Calu3 (cell line): ENCODE data around the gene CHST15. TPM values are rescaled to one million over a fixed set of nuclear protein-coding genes. Genes with fewer than 3 reads are reported as not detected.

Experiments
- BruUV-seq: library from RNA; stranded (reverse); fragments of 400-500 nt; replicated peaks from 2 replicates; lab custom pipeline; 2021; lab: Mats Ljungman, UMichigan
- CTCF ChIA-PET: fragments of 300-600 bp; sonication (Branson Sonifier 250); formaldehyde crosslinking; loops from one replicate; lab custom pipeline; 2022; ENCODE audit warnings: antibody characterized with exemption; lab: Charles Lee
- DNase-seq: peaks from one replicate; pipeline ENCODE4 v3.0.0; 2022
- H3K27ac Mint-ChIP-seq: one replicate; pipeline ENCODE4 v1.8.0; 2022; ENCODE audit warnings: mixed read lengths; ENCODE audit not compliant: unreplicated experiment
- H3K27me3 Mint-ChIP-seq: one replicate; pipeline ENCODE4 v1.8.0; 2022; ENCODE audit warnings: mixed read lengths; ENCODE audit not compliant: unreplicated experiment
- H3K36me3 Mint-ChIP-seq: one replicate; pipeline ENCODE4 v1.8.0; 2022; ENCODE audit warnings: mild to moderate bottlenecking, moderate library complexity, mixed read lengths; ENCODE audit not compliant: insufficient read depth, unreplicated experiment
- H3K4me1 Mint-ChIP-seq: one replicate; pipeline ENCODE4 v1.8.0; 2022; ENCODE audit warnings: mild to moderate bottlenecking, low read depth, mixed read lengths; ENCODE audit not compliant: unreplicated experiment
- H3K4me3 Mint-ChIP-seq: one replicate; pipeline ENCODE4 v1.8.0; 2022; ENCODE audit warnings: mild to moderate bottlenecking, low read depth, moderate library complexity, mixed read lengths; ENCODE audit not compliant: unreplicated experiment
- H3K9me3 Mint-ChIP-seq: one replicate; pipeline ENCODE4 v1.8.0; 2022; ENCODE audit warnings: low read depth, mixed read lengths; ENCODE audit not compliant: unreplicated experiment
- CTCF ChIP-seq: fragments of 200-600 bp; IDR thresholded peaks from one replicate; pipeline ENCODE4 v1.8.0; 2022; ENCODE audit warnings: antibody characterized with exemption; ENCODE audit not compliant: unreplicated experiment
- intact Hi-C: fragments of 100-400 bp; cut with micrococcal nuclease; formaldehyde crosslinking; loops from one replicate; pipeline ENCODE4 v1.10.0; 2022; ENCODE audit not compliant: unreplicated experiment
- total RNA-seq: library from RNA; stranded (reverse); gene quantifications from 2 replicates; pipeline ENCODE4 v1.2.3, GENCODE V29; 2022

Gene CHST15
- total RNA-seq, 1 experiment from 2014 or later, result 19.3 TPM

- Mint-ChIP-seq H3K27ac (no peak overlapping the region), H3K4me3 (no peak overlapping the region), H3K36me3 (no peaks in the 10 kb centered on the region), H3K9me3 (no peaks in the 10 kb centered on the region), H3K27me3 (no peaks in the 10 kb centered on the region), H3K4me1 (no peaks in the 10 kb centered on the region)
- CTCF ChIA-PET, result interaction anchor here (1.0 kb wide), 1 partner anchor 131 kb away, joined by 4 read pairs; no protein-coding TSS in a partner anchor
- DNase-seq, result no peak
- TF ChIP-seq CTCF, result no peak
- intact Hi-C loops, result no loop called here
- no TSS peak for BruUV-seq
Observed at GRCh38 chr10:124126145-124126982, 33.0 kb upstream of the CHST15 start.

GRCh38 chr10:124125305-124126116 lies 32.1 kb upstream of the CHST15 start:
- intact Hi-C loops, result no loop called here
- H3K4me1 Mint-ChIP-seq, result no peaks in the 10 kb centered on the region

GRCh38 chr10:124124769-124125161 lies 31.4 kb upstream of the CHST15 start:
- CTCF ChIA-PET, result no interaction called here
- H3K27me3 Mint-ChIP-seq, result no peaks in the 10 kb centered on the region
- intact Hi-C loops, result no loop called here
- no peak for TF ChIP-seq CTCF
- no peaks in the 10 kb centered on the region for H3K9me3 Mint-ChIP-seq
- DNase-seq, result no peak
- no peaks in the 10 kb centered on the region for H3K4me1 Mint-ChIP-seq
- H3K36me3 Mint-ChIP-seq, result no peaks in the 10 kb centered on the region
- H3K27ac Mint-ChIP-seq, result no peak overlapping the region
- BruUV-seq, result no TSS peak
- H3K4me3 Mint-ChIP-seq, result no peak overlapping the region

More at GRCh38 chr10:124125305-124126116, 32.1 kb upstream of the CHST15 start:
- no peak for TF ChIP-seq CTCF
- no peaks in the 10 kb centered on the region for H3K9me3 Mint-ChIP-seq
- no peaks in the 10 kb centered on the region for H3K36me3 Mint-ChIP-seq
- DNase-seq, result no peak
- CTCF ChIA-PET, result no interaction called here
- H3K27ac Mint-ChIP-seq, result no peak overlapping the region
- no peaks in the 10 kb centered on the region for H3K27me3 Mint-ChIP-seq
- BruUV-seq, result no TSS peak
- no peak overlapping the region for H3K4me3 Mint-ChIP-seq

- no peaks in the 10 kb centered on the region for H3K9me3 Mint-ChIP-seq
- intact Hi-C loops, result no loop called here
- BruUV-seq, result no TSS peak
- no peaks in the 10 kb centered on the region for H3K4me1 Mint-ChIP-seq
- no peak overlapping the region for H3K27ac Mint-ChIP-seq
- no peaks in the 10 kb centered on the region for H3K36me3 Mint-ChIP-seq
- no peaks in the 10 kb centered on the region for H3K27me3 Mint-ChIP-seq
- DNase-seq, result no peak
- H3K4me3 Mint-ChIP-seq, result no peak overlapping the region
- CTCF ChIA-PET, result no interaction called here
- TF ChIP-seq CTCF, result no peak
Observed at GRCh38 chr10:124124123-124124768, 30.8 kb upstream of the CHST15 start.
